Choroid plexus epithelial cell (primary cell): ENCODE results near the gene UBE3C.
"Not testable (repeated sequence)": the region's sequence is repeated elsewhere in the genome, so short reads cannot be mapped to it uniquely, and the experiment has no call there.

ENCODE experiments used
- DNase-seq: peaks from one replicate; pipeline ENCODE4 v3.0.0-alpha.2; 2010; ENCODE audit warnings: low read depth
- H3K4me3 ChIP-seq: 2 replicates; pipeline ENCODE4 v1.5.1; 2011; ENCODE audit warnings: low read depth, mild to moderate bottlenecking, control low read depth, low read length, moderate library complexity
- TF ChIP-seq, protein P1 (sequence below): conservative IDR thresholded peaks from 2 replicates; pipeline ENCODE4 v1.5.1; 2011; ENCODE audit warnings: low read depth, mild to moderate bottlenecking, control low read depth, inconsistent platforms, low read length, moderate library complexity

UBE3C gene

DNA sequence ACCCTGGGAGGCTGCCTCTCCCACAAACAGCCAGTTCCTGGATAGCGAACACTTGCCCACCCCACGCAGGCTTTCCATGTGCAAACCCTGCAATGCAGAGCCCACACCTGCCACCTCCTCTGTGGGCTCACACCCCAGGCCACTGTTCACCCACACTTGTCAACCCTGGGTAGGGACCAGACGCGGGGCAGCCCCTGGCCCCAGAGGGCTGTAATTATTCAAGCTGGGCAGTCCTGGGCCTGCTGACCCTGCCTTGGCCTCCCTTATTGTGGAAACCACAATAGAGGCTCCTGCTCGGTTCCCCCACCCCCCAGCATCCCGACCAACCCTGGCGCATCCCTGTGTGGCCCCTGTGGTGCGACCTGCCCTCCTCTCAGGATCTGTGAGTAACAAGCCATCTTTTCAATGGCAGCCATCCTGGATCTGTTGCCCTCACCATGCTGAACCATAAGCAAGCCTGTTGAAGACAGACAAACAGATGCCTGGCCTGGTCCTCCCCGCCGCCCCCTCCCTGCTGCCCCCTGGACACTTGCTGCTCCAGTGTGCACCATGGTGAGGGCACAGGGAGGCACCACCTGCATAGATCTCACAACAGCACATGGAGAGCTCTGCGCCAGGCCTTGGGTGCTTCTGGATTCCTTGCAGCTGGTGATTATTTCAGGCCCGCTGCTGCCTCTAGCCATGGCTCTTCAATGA lies 15.8 kb upstream of the UBE3C start:
- TF ChIP-seq, protein P1, sequence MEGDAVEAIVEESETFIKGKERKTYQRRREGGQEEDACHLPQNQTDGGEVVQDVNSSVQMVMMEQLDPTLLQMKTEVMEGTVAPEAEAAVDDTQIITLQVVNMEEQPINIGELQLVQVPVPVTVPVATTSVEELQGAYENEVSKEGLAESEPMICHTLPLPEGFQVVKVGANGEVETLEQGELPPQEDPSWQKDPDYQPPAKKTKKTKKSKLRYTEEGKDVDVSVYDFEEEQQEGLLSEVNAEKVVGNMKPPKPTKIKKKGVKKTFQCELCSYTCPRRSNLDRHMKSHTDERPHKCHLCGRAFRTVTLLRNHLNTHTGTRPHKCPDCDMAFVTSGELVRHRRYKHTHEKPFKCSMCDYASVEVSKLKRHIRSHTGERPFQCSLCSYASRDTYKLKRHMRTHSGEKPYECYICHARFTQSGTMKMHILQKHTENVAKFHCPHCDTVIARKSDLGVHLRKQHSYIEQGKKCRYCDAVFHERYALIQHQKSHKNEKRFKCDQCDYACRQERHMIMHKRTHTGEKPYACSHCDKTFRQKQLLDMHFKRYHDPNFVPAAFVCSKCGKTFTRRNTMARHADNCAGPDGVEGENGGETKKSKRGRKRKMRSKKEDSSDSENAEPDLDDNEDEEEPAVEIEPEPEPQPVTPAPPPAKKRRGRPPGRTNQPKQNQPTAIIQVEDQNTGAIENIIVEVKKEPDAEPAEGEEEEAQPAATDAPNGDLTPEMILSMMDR: no peak
- H3K4me3 ChIP-seq: no peak overlapping the region
- DNase-seq: no peak

DNA sequence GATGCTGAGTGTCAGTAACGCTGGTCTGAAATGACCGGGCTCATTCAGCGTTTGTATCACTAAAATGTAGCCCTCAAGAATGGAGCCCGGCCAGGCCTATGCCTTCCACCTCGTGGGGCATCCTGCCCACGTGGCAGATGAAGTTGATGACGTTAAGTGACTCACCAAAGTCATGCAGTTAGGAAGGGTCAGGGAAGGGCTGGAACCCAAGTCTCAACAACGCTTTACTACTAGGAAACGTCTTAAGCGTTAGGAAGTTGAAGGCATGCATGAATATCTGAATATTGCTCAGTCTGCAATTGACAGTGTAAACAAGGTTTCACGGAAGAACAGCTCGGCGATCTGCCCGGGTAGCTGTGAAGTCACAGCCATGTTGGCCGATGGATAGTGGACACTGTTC lies 14.0 kb upstream of the UBE3C start:
- H3K4me3 ChIP-seq: no peak overlapping the region
- no peak for DNase-seq
- TF ChIP-seq, protein P1: no peak

DNA sequence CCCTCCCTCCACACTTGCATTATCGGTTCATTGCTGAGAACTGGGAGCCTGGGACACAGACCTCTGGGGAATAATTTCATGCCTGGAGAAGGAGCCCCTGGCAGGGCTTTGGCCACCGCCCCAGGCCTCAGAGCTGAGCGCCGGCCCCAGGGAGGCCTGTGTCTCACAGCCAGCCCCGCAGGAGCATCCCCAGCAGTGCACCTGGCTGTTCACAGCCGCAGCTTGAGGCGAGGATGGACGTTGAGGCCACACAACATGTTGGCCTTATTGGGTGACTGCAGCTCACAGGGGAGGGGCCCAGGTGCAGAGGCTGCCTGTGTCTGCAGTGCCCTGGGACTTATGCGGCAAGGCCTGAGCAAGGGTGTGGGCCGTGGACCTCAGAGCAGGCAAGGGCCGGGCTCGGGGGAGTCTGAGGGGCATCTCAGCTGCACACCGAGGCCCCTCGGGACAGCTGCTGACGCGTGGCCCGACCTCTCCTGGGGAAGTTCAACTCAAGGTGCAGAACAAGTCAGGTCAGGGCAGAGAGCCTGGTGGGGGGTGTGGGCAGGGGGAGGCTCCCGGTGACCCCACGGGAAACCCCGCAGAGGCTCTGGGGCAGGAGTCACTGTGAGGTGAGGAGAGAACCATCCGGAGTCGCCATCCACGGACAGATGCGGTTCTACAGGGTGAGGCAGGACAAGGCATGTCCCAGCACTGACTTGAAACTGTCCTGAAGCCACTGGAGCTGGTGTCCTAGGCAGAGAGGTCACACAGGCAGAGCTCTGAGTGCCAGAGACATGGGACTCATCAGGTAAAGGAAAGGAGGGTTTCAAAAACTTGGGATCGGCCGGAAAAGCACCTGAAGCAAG lies 13.1 kb upstream of the UBE3C start:
- no peak overlapping the region for H3K4me3 ChIP-seq
- TF ChIP-seq, protein P1: no peak
- no peak for DNase-seq

DNA sequence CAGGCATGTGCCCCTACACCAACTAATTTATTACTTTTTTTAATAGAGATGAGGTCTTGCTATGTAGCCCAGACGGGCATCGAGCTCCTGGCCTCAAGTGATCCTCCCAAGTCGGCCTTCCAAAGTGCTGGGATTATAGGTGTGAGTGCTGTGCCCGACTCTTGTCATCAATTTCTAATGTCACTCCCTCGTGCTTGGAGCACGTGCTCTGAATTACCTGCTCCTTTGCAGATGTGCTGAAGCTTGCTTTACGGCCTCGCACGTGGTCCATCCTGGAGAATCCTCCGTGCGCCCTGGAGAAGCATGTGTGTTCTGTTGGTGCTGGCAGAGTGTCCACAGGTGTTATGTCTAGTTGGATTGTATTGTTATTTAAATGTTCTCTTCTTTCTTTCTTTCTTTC lies 11.8 kb upstream of the UBE3C start:
- TF ChIP-seq, protein P1: no peak
- no peak overlapping the region for H3K4me3 ChIP-seq

GRCh38 chr7:157129200-157129599 lies 9.5 kb upstream of the UBE3C start:
- H3K4me3 ChIP-seq: no peak overlapping the region
- DNase-seq: no peak
- TF ChIP-seq, protein P1: no peak

More for the DNA sequence above, 11.8 kb upstream of the UBE3C start:
- DNase-seq: no peak

- no peak overlapping the region for H3K4me3 ChIP-seq
- DNase-seq: no peak
- TF ChIP-seq, protein P1: no peak
These were observed 8.7 kb upstream of the UBE3C start for GRCh38 chr7:157129907-157130460.

- H3K4me3 ChIP-seq, DNase-seq: not testable (repeated sequence)
These were observed 7.9 kb upstream of the UBE3C start for GRCh38 chr7:157130849-157131248.
